Neutrophil (primary cell): ENCODE results near the gene MDC1.
A peak's percentile ranks its signal among the peaks of the same experiment; 100 is the strongest.
"Not testable (repeated sequence)": the region's sequence is repeated elsewhere in the genome, so short reads cannot be mapped to it uniquely, and the experiment has no call there.

Source experiments
- H3K27ac ChIP-seq: fragments of 200-600 bp; sonication (generic); 2 replicates; pipeline ENCODE4 v1.5.1; 2016; ENCODE audit warnings: mild to moderate bottlenecking, moderate library complexity
- H3K27me3 ChIP-seq: fragments of 200-600 bp; sonication (generic); 2 replicates; pipeline ENCODE4 v1.6.0; 2016; ENCODE audit warnings: mild to moderate bottlenecking
- H3K36me3 ChIP-seq: fragments of 200-600 bp; sonication (generic); 2 replicates; pipeline ENCODE4 v1.5.1; 2017
- H3K4me1 ChIP-seq, 2 experiments: fragments of 200-600 bp in 1 of 2; sonication (generic) in 1 of 2; 1 replicate in 1 of 2; 2 replicates in 1 of 2; pipeline versions ENCODE4 v1.5.1 to v1.6.1; 2013 to 2016; ENCODE audit warnings: low read depth in 1 of 2, low read length in 1 of 2, mild to moderate bottlenecking in 1 of 2, moderate library complexity in 1 of 2; ENCODE audit not compliant: control insufficient read depth in 1 of 2, insufficient read depth in 1 of 2
- H3K4me3 ChIP-seq, 2 experiments: fragments of 200-600 bp in 1 of 2; sonication (generic) in 1 of 2; 1 replicate in 1 of 2; 2 replicates in 1 of 2; pipeline ENCODE4 v1.5.1; 2013 to 2016; ENCODE audit warnings: low read depth in 1 of 2, low read length in 1 of 2, mild to moderate bottlenecking in 1 of 2, moderate library complexity in 1 of 2
- H3K9me3 ChIP-seq: fragments of 200-600 bp; sonication (generic); 2 replicates; pipeline ENCODE4 v1.5.1; 2016
- CTCF ChIP-seq: fragments of 200-600 bp; sonication (generic); IDR thresholded peaks from 2 replicates; pipeline ENCODE4 v1.5.1; 2016; ENCODE audit warnings: antibody characterized with exemption

The MDC1 gene

DNA sequence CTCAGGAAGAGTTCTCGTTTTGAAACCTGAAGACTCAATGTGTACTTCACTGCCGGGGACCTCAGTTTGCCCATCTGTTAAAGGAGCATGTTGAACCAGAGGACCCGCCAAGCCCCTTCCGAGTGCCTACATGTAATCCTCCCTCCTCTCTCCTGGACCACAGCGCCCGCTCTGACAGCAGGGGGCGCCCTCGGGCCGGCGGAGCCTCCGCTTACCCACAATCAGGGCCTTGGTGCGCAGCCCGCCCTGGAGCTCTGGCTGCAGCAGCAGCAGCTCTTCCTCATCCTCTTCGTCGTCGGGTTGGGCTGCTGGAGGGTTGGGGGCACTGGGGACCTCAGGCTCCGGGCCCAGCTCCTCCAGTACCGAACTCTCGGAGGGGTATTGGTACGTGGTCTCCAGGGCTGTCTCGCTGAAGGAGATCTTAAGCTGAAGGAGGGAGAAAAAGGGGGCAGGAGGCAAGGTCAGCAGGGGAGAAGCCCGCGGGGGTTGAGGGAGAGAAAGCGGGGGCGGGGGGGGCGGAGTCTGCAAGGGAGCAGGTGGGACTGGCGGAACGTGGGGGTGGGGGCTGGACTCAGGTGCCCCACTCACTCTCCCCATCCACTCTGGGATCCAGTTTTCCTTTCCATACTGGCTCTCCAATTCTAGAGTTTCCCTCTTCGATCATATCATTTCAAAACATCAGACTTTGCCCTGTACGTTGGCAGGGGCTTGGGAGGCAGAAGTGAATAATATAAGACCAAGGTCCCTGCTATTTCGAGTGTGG, 37.9 kb downstream of the MDC1 start:
- Histone ChIP-seq H3K36me3 (peaks cover 67% of the 10 kb centered on the region), H3K4me3 (peak overlapping the region; percentile 95 to 100), H3K9me3 (no peaks in the 10 kb centered on the region), H3K27me3 (no peaks in the 10 kb centered on the region), H3K27ac (peak overlapping the region; percentile 95), H3K4me1 (peaks cover 37 to 53% of the 10 kb centered on the region in 2 experiments)
- peak; percentile 92 for TF ChIP-seq CTCF

DNA sequence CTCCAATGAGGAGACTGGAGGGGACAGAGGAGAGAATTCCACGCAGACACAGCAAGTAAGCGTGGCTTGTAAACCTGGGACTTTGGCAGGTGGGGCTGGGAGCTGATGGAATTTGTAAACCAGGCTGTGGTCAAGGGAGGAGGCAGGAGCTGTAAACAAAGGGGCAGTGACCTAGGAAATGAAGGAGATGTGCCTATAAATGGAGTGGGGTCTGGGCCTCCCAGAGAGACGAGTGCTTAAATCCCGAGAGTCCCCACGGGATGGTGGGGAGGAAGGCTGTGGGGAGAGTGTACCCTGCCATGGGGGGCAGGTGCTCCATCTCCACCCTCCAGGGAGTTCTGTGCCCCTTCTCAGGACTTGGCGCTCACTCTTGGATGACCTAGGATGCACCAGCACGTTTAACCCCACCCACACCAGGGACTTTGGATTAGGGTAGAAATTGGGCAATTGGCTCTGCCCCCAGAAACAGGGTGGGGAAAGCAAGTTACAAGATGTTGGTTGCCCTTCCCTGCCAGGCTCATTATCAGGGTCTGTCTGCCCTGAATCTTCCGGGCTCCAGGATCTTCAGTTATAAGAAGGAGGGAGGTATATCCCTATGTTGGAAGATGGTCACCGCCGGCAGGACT, 40.3 kb downstream of the MDC1 start:
- TF ChIP-seq CTCF = no peak

GRCh38 chr6:30672445-30673253, 44.4 kb downstream of the MDC1 start, which contains the start of gene DHX16:
Gene DHX16 (minus strand): TSS chr6:30673006. CDS start chr6:30672841, 165 bp downstream.
- Histone ChIP-seq H3K27ac (peak within 1 kb of the TSS; percentile 87), H3K27me3 (no peaks in the 10 kb centered on the region), H3K4me1 (peaks cover 25 to 26% of the 10 kb centered on the region in 2 experiments), H3K36me3 (peaks cover 47% of the 10 kb centered on the region), H3K9me3 (no peaks in the 10 kb centered on the region), H3K4me3 (peak within 1 kb of the TSS; percentile 84 to 98)
- TF ChIP-seq CTCF = peak; percentile 85

More for the DNA sequence above, 40.3 kb downstream of the MDC1 start:
- peaks cover 45 to 49% of the 10 kb centered on the region in 2 experiments for H3K4me1 ChIP-seq
- H3K36me3 ChIP-seq = peaks cover 61% of the 10 kb centered on the region
- no peak overlapping the region for H3K4me3 ChIP-seq
- H3K9me3 ChIP-seq = no peaks in the 10 kb centered on the region
- H3K27me3 ChIP-seq = no peaks in the 10 kb centered on the region
- H3K27ac ChIP-seq = peak overlapping the region; percentile 52

DNA sequence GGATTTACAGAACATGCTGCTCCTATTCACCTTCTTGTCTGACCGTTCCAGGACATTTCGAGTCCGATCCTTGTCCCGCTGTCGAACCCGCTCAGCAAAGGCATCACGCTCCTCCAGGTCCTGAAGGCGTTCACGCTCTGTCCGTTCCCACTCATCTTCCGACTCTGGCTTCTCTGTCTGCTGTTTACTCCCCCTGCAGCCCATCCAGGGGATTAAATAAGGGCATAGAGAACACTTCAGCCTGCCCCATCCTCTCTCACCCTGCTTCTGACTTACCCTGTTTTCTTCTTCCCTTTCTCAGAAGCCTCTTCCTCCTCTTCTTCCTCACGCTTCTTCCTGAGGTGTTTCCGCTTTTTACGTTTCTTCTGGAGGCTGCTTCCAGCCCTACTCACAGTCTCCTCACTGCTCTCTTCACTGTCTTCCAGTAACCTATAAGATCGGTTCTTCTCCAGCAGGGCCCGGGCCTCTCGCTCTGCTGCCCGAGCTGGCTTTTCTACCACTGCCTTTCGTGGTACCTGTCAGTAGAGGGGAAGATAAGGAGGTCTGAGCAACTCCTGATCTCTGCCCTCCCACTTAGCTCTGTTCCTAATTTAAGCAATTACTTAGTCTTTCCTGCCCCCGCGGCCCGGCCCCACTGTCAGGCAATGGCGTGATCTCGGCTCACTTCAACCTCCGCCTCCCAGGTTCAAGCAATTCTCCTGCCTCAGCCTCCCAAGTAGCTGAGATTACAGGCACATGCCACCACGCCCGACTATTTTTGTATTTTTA, 46.1 kb downstream of the MDC1 start:
- H3K4me1 ChIP-seq = peaks cover 25 to 26% of the 10 kb centered on the region in 2 experiments
- TF ChIP-seq CTCF = no peak
- peak overlapping the region; percentile 26 for H3K27ac ChIP-seq
- H3K9me3 ChIP-seq = no peaks in the 10 kb centered on the region
- H3K36me3 ChIP-seq = peaks cover 45% of the 10 kb centered on the region
- H3K27me3 ChIP-seq = no peaks in the 10 kb centered on the region
- no peak overlapping the region for H3K4me3 ChIP-seq

DNA sequence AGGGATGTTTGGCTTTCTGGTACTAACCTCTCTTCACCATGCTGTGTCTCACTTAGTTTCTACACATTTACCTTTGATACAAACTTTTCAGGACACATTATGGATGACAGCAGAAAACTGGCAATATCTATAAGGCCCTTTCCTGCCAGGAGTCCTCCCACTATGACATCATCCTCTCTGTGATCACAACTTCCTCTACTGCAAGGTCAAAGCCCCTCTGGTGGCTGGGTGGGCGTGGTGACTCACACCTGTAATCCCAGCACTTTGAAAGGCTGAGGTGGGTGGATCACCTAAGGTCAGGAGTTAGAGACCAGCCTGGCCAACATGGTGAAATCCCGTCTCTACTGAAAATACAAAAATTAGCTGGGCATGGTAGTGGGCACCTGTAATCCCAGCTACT, 50.8 kb downstream of the MDC1 start:
- not testable (repeated sequence) for H3K27ac ChIP-seq, H3K9me3 ChIP-seq, H3K4me1 ChIP-seq, H3K27me3 ChIP-seq, H3K4me3 ChIP-seq
- peaks cover 88% of the 10 kb centered on the region for H3K36me3 ChIP-seq
